NCI-H1105 treated with DMSO at 0.1 percent for 48 hours (cell line): Measurements from ENCODE around the gene WDR64.
"Not testable (repeated sequence)": the region's sequence is repeated elsewhere in the genome, so short reads cannot be mapped to it uniquely, and the experiment has no call there.

Experiments used
- DNase-seq: peaks from one replicate; lab custom pipeline; 2025; lab: John Stamatoyannopoulos, UW

WDR64 gene

GRCh38 chr1:241658081-241658793, 6.2 kb downstream of the WDR64 start:
- no peak for DNase-seq

GRCh38 chr1:241659016-241659415, 6.9 kb downstream of the WDR64 start:
- not testable (repeated sequence) for DNase-seq

- DNase-seq: no peak
These were observed 8.4 kb downstream of the WDR64 start for GRCh38 chr1:241660424-241660972.

- no peak for DNase-seq
These were observed 14.3 kb downstream of the WDR64 start for GRCh38 chr1:241666419-241666818.

- no peak for DNase-seq
These were observed 20.2 kb downstream of the WDR64 start for GRCh38 chr1:241672301-241672700.

- DNase-seq: no peak
These were observed 22.8 kb downstream of the WDR64 start for GRCh38 chr1:241674805-241675384.

- no peak for DNase-seq
These were observed 23.9 kb downstream of the WDR64 start for GRCh38 chr1:241675983-241676382.

GRCh38 chr1:241677201-241677600, 25.1 kb downstream of the WDR64 start:
- no peak for DNase-seq

GRCh38 chr1:241678536-241678935, 26.5 kb downstream of the WDR64 start:
- DNase-seq: no peak

- no peak for DNase-seq
These were observed 27.3 kb downstream of the WDR64 start for GRCh38 chr1:241679404-241679803.

GRCh38 chr1:241679961-241680360, 27.9 kb downstream of the WDR64 start:
- DNase-seq: no peak

GRCh38 chr1:241681861-241682448, 29.9 kb downstream of the WDR64 start:
- DNase-seq: not testable (repeated sequence)

GRCh38 chr1:241682921-241683320, 30.8 kb downstream of the WDR64 start:
- no peak for DNase-seq

- DNase-seq: no peak
These were observed 32.0 kb downstream of the WDR64 start for GRCh38 chr1:241684108-241684507.

- DNase-seq: no peak
These were observed 36.9 kb downstream of the WDR64 start for GRCh38 chr1:241688940-241689368.

- DNase-seq: no peak
These were observed 43.4 kb downstream of the WDR64 start for GRCh38 chr1:241695246-241696171.

- DNase-seq: no peak
These were observed 44.2 kb downstream of the WDR64 start for GRCh38 chr1:241696172-241696814.

- DNase-seq: no peak
These were observed 44.9 kb downstream of the WDR64 start for GRCh38 chr1:241696815-241697639.

GRCh38 chr1:241697640-241698018, 45.5 kb downstream of the WDR64 start:
- DNase-seq: no peak

- no peak for DNase-seq
These were observed 46.1 kb downstream of the WDR64 start for GRCh38 chr1:241698177-241698576.
